H9 (cell line): ENCODE results near the gene ALG1L2. TPM values are rescaled to one million over a fixed set of nuclear protein-coding genes. Genes with fewer than 3 reads are reported as not detected.
"Not testable (repeated sequence)": the region's sequence is repeated elsewhere in the genome, so short reads cannot be mapped to it uniquely, and the experiment has no call there.

Source experiments
- DNase-seq: peaks from one replicate; pipeline ENCODE4 v3.0.0-alpha.2; 2017
- H2AFZ ChIP-seq: one replicate; pipeline ENCODE4 v1.6.1; 2013; ENCODE audit warnings: mild to moderate bottlenecking, low read length, control low read depth, moderate library complexity
- H2AK5ac ChIP-seq: 2 replicates; pipeline ENCODE4 v1.6.1; 2013; ENCODE audit warnings: low read length, control low read depth, mixed read lengths; ENCODE audit not compliant: insufficient read length
- H2BK120ac ChIP-seq: one replicate; pipeline ENCODE4 v1.6.1; 2013; ENCODE audit warnings: low read depth, mild to moderate bottlenecking, low read length, control low read depth, inconsistent platforms; ENCODE audit not compliant: poor library complexity, severe bottlenecking
- H2BK12ac ChIP-seq: 2 replicates; pipeline ENCODE4 v1.6.1; 2013; ENCODE audit warnings: low read length, control low read depth, mixed read lengths, low read depth; ENCODE audit not compliant: insufficient read length
- H2BK15ac ChIP-seq: 2 replicates; pipeline ENCODE4 v1.6.1; 2013; ENCODE audit warnings: low read depth, low read length, control low read depth
- H2BK20ac ChIP-seq: one replicate; pipeline ENCODE4 v1.6.1; 2013; ENCODE audit warnings: low read depth, mild to moderate bottlenecking, low read length, control low read depth, inconsistent platforms; ENCODE audit not compliant: poor library complexity, severe bottlenecking
- H2BK5ac ChIP-seq: 2 replicates; pipeline ENCODE4 v1.6.1; 2013; ENCODE audit warnings: low read length, control low read depth, mixed read lengths; ENCODE audit not compliant: insufficient read length
- H3K14ac ChIP-seq: 2 replicates; pipeline ENCODE4 v1.6.1; 2013; ENCODE audit warnings: low read length, control low read depth; ENCODE audit not compliant: insufficient read depth
- H3K18ac ChIP-seq: 2 replicates; pipeline ENCODE4 v1.6.1; 2013; ENCODE audit warnings: low read depth, mild to moderate bottlenecking, mixed read lengths, low read length, control low read depth; ENCODE audit not compliant: insufficient read length
- H3K23ac ChIP-seq: 2 replicates; pipeline ENCODE4 v1.6.1; 2013; ENCODE audit warnings: low read length, control low read depth, mixed read lengths, low read depth; ENCODE audit not compliant: insufficient read length
- H3K23me2 ChIP-seq: 2 replicates; pipeline ENCODE4 v1.6.1; 2013; ENCODE audit warnings: low read depth, mild to moderate bottlenecking, mixed read lengths, low read length, control low read depth; ENCODE audit not compliant: insufficient read length, poor library complexity, severe bottlenecking
- H3K27ac ChIP-seq: 2 replicates; pipeline ENCODE4 v1.5.1; 2013; ENCODE audit warnings: low read length, control low read depth, mixed read lengths, low read depth; ENCODE audit not compliant: insufficient read length
- H3K27me3 ChIP-seq: 2 replicates; pipeline ENCODE4 v1.6.1; 2013; ENCODE audit warnings: low read length, control low read depth, inconsistent platforms; ENCODE audit not compliant: insufficient read depth
- H3K4ac ChIP-seq: 2 replicates; pipeline ENCODE4 v1.6.1; 2013; ENCODE audit warnings: low read depth, mild to moderate bottlenecking, control low read depth, inconsistent platforms, low read length, moderate library complexity
- H3K4me1 ChIP-seq: 2 replicates; pipeline ENCODE4 v1.6.1; 2013; ENCODE audit warnings: low read length, control low read depth, inconsistent platforms; ENCODE audit not compliant: insufficient read depth
- H3K4me2 ChIP-seq: 2 replicates; pipeline ENCODE4 v1.6.1; 2013; ENCODE audit warnings: low read length, control low read depth, mixed read lengths; ENCODE audit not compliant: insufficient read length, insufficient read depth
- H3K56ac ChIP-seq: 2 replicates; pipeline ENCODE4 v1.6.1; 2013; ENCODE audit warnings: low read depth, mild to moderate bottlenecking, mixed read lengths, low read length, control low read depth; ENCODE audit not compliant: insufficient read length
- H3K79me1 ChIP-seq: 2 replicates; pipeline ENCODE4 v1.6.1; 2013; ENCODE audit warnings: low read depth, mild to moderate bottlenecking, moderate library complexity, low read length, control low read depth, inconsistent platforms; ENCODE audit not compliant: insufficient read depth, poor library complexity, severe bottlenecking
- H3K79me2 ChIP-seq: 2 replicates; pipeline ENCODE4 v1.6.1; 2013; ENCODE audit warnings: low read length, control low read depth, inconsistent platforms; ENCODE audit not compliant: insufficient read depth
- H3K9ac ChIP-seq: 2 replicates; pipeline ENCODE4 v1.6.1; 2013; ENCODE audit warnings: low read length, control low read depth, mixed read lengths; ENCODE audit not compliant: insufficient read length; ENCODE audit errors: extremely low read depth
- H3K9me3 ChIP-seq: one replicate; pipeline ENCODE4 v1.6.1; 2013; ENCODE audit warnings: low read depth, low read length, inconsistent platforms; ENCODE audit not compliant: control insufficient read depth
- H3T11ph ChIP-seq: one replicate; pipeline ENCODE4 v1.6.1; 2013; ENCODE audit warnings: mild to moderate bottlenecking, low read length, control low read depth, inconsistent platforms
- H4K20me1 ChIP-seq: one replicate; pipeline ENCODE4 v1.6.1; 2013; ENCODE audit not compliant: control insufficient read depth, insufficient read length, insufficient read depth
- H4K5ac ChIP-seq: 2 replicates; pipeline ENCODE4 v1.6.1; 2013; ENCODE audit warnings: low read depth, mild to moderate bottlenecking, mixed read lengths, low read length, control low read depth; ENCODE audit not compliant: insufficient read length
- H4K8ac ChIP-seq: replicated peaks from 2 replicates; pipeline ENCODE4 v1.6.1; 2013; ENCODE audit warnings: low read length, control low read depth, mixed read lengths, low read depth; ENCODE audit not compliant: insufficient read length
- H4K91ac ChIP-seq: 2 replicates; pipeline ENCODE4 v1.6.1; 2013; ENCODE audit warnings: low read depth, mild to moderate bottlenecking, moderate library complexity, mixed read lengths, low read length, control low read depth; ENCODE audit not compliant: insufficient read length
- H3K27ac Mint-ChIP-seq, 3 experiments: 2 replicates in 2 of 3; 3 replicates in 1 of 3; pipeline ENCODE4 v1.8.0; 2020 to 2021; ENCODE audit warnings: mixed read lengths in 3 of 3, mild to moderate bottlenecking in 1 of 3, moderate library complexity in 1 of 3
- H3K27me3 Mint-ChIP-seq: 2 replicates; pipeline ENCODE4 v1.8.0; 2021; ENCODE audit warnings: low read depth, mild to moderate bottlenecking, moderate library complexity, mixed read lengths
- H3K36me3 Mint-ChIP-seq, 3 experiments: 2 replicates in 2 of 3; 3 replicates in 1 of 3; pipeline ENCODE4 v1.8.0; 2020 to 2021; ENCODE audit warnings: low read depth in 3 of 3, mixed read lengths in 3 of 3; ENCODE audit not compliant: insufficient read depth in 1 of 3
- H3K4me1 Mint-ChIP-seq, 2 experiments: 2 replicates each; pipeline ENCODE4 v1.8.0; 2020; ENCODE audit warnings: mixed read lengths in 2 of 2
- H3K4me3 Mint-ChIP-seq, 2 experiments: 2 replicates in 1 of 2; 3 replicates in 1 of 2; pipeline ENCODE4 v1.8.0; 2020 to 2021; ENCODE audit warnings: mild to moderate bottlenecking in 2 of 2, mixed read lengths in 2 of 2, moderate library complexity in 1 of 2
- H3K9me3 Mint-ChIP-seq, 2 experiments: 2 replicates in 1 of 2; 3 replicates in 1 of 2; pipeline ENCODE4 v1.8.0; 2020; ENCODE audit warnings: mild to moderate bottlenecking in 2 of 2, mixed read lengths in 2 of 2, moderate library complexity in 1 of 2
- whole genome bisulfite sequencing: extraction: QIAGEN DNeasy Blood & Tissue Kit; methylation state at CpG from one replicate; pipeline ENCODE4 v1.1.7; 2013; ENCODE audit warnings: missing lambda C conversion rate, low lambda C conversion rate, mixed read lengths; ENCODE audit not compliant: insufficient read length; ENCODE audit errors: extremely low coverage; 5-methylcytosine and 5-hydroxymethylcytosine counted together
- total RNA-seq: library from RNA; stranded (reverse); gene quantifications from 2 replicates; pipeline ENCODE4 v1.2.1, GENCODE V29; 2021

Gene ALG1L2
- total RNA-seq, 1 experiment from 2014 or later: 1.2 TPM

- WGBS: no CpG with 5 or more reads among the region's 8 CpGs
- 0 out of 5 replicates have a peak overlapping the region, but pooled peaks of 1 of the 2 experiments have one; percentile 24 for H3K4me3 Mint-ChIP-seq
- not testable (repeated sequence) for H3K9ac ChIP-seq, H3K14ac ChIP-seq, H3T11ph ChIP-seq, H3K9me3 Mint-ChIP-seq, H3K56ac ChIP-seq, H4K20me1 ChIP-seq, H3K27me3 ChIP-seq, H2AFZ ChIP-seq, H3K27ac Mint-ChIP-seq, H3K27me3 Mint-ChIP-seq, H3K27ac ChIP-seq, H2BK15ac ChIP-seq, H2BK120ac ChIP-seq, H4K91ac ChIP-seq, H4K8ac ChIP-seq, H3K23me2 ChIP-seq, H4K5ac ChIP-seq, H3K4ac ChIP-seq, H3K18ac ChIP-seq, H3K23ac ChIP-seq, H2BK5ac ChIP-seq, H3K79me1 ChIP-seq, H3K79me2 ChIP-seq, H2AK5ac ChIP-seq, H3K4me1 ChIP-seq, H2BK20ac ChIP-seq, DNase-seq, H2BK12ac ChIP-seq, H3K36me3 Mint-ChIP-seq, H3K4me2 ChIP-seq, H3K9me3 ChIP-seq
- H3K4me1 Mint-ChIP-seq: peaks cover 33 to 46% of the 10 kb centered on the region in 2 experiments
These were observed 57.4 kb downstream of the ALG1L2 start for GRCh38 chr3:130138992-130139391.

GRCh38 chr3:130140756-130141155 is 59.1 kb downstream of the ALG1L2 start:
- DNase-seq, H3K14ac ChIP-seq, H4K20me1 ChIP-seq, H3K23me2 ChIP-seq, H2BK12ac ChIP-seq, H3K4me3 Mint-ChIP-seq, H3K27me3 ChIP-seq, H3K9ac ChIP-seq, H3K9me3 ChIP-seq, H2BK20ac ChIP-seq, H4K91ac ChIP-seq, H3K4me2 ChIP-seq, H2BK120ac ChIP-seq, H3K4ac ChIP-seq, H3K36me3 Mint-ChIP-seq, H3K56ac ChIP-seq, H2AFZ ChIP-seq, H3K4me1 ChIP-seq, H3K18ac ChIP-seq, H2AK5ac ChIP-seq, H4K5ac ChIP-seq, H2BK5ac ChIP-seq, H3K9me3 Mint-ChIP-seq, H3K79me1 ChIP-seq, H3T11ph ChIP-seq, H3K79me2 ChIP-seq, H3K27me3 Mint-ChIP-seq, H4K8ac ChIP-seq, H2BK15ac ChIP-seq, H3K27ac ChIP-seq, H3K23ac ChIP-seq: not testable (repeated sequence)
- Mint-ChIP-seq H3K4me1 (peaks cover 33 to 52% of the 10 kb centered on the region in 2 experiments), H3K27ac (peak overlapping the region in 1 of 3 experiments; percentile 66; a peak in 1 of 7 replicates)
- no CpG with 5 or more reads among the region's 16 CpGs for WGBS
